OCI-LY3 (cell line): Measurements from ENCODE around the gene PELO.

Source experiments
- H2AFZ ChIP-seq: fragments of 200-600, 300-600 bp; shearing (Covaris generic); 2 replicates; pipeline ENCODE4 v1.6.0; 2014; ENCODE audit warnings: antibody characterized with exemption, low read depth, low read length
- H3K27ac ChIP-seq: fragments of 200-600, 300-600 bp; sonication (generic); 2 replicates; pipeline ENCODE4 v1.5.1; 2014; ENCODE audit warnings: mild to moderate bottlenecking, low read length, moderate library complexity, mixed read lengths
- H3K27me3 ChIP-seq: fragments of 200-600, 300-600 bp; sonication (generic); 2 replicates; pipeline ENCODE4 v1.6.1; 2014; ENCODE audit warnings: low read depth, low read length, mixed read lengths
- H3K36me3 ChIP-seq: fragments of 200-600, 300-600 bp; sonication (generic); replicated peaks from 2 replicates; pipeline ENCODE3; 2014; ENCODE audit warnings: low read depth, low read length, mixed read lengths
- H3K4me1 ChIP-seq: fragments of 300-600, 200-600 bp; sonication (generic); 2 replicates; pipeline ENCODE4 v1.6.1; 2014; ENCODE audit warnings: low read length, mixed read lengths
- H3K4me2 ChIP-seq: fragments of 200-600, 300-600 bp; sonication (generic); 2 replicates; pipeline ENCODE4 v1.6.1; 2014; ENCODE audit warnings: low read length, mixed read lengths
- H3K4me3 ChIP-seq: fragments of 300-600, 200-600 bp; sonication (generic); 2 replicates; pipeline ENCODE4 v1.5.1; 2014; ENCODE audit warnings: antibody characterized with exemption, mild to moderate bottlenecking, low read length, moderate library complexity
- H3K79me2 ChIP-seq: fragments of 300-600, 200-600 bp; shearing (Covaris generic); 2 replicates; pipeline ENCODE4 v1.6.1; 2014; ENCODE audit warnings: mild to moderate bottlenecking, low read length, mixed read lengths
- H3K9ac ChIP-seq: fragments of 300-600, 200-600 bp; shearing (Covaris generic); 2 replicates; pipeline ENCODE4 v1.6.0; 2014; ENCODE audit warnings: mild to moderate bottlenecking, low read length, moderate library complexity
- H3K9me3 ChIP-seq: fragments of 200-600, 300-600 bp; shearing (Covaris generic); 2 replicates; pipeline ENCODE4 v1.6.1; 2014; ENCODE audit warnings: low read length, mixed read lengths; ENCODE audit not compliant: insufficient read depth
- H4K20me1 ChIP-seq: fragments of 200-600, 300-600 bp; sonication (generic); 2 replicates; pipeline ENCODE4 v1.6.1; 2016; ENCODE audit warnings: low read length, mixed read lengths; ENCODE audit not compliant: insufficient read depth
- CTCF ChIP-seq: fragments of 200-600, 300-600 bp; sonication (generic); IDR thresholded peaks from 2 replicates; pipeline ENCODE4 v1.5.1; 2014; ENCODE audit warnings: antibody characterized with exemption, low read length, low read depth
- EZH2phosphoT487 ChIP-seq: fragments of 200-600 bp; shearing (Covaris generic); IDR thresholded peaks from 2 replicates; pipeline ENCODE4 v1.6.1; 2018; ENCODE audit warnings: antibody characterized with exemption, mixed run types, low read depth

PELO gene

GRCh38 chr5:52834320-52834719 lies 46.6 kb downstream of the PELO start:
- no peak overlapping the region for H3K9ac ChIP-seq
- no peak overlapping the region for H2AFZ ChIP-seq
- H3K27ac ChIP-seq, result no peak overlapping the region
- H3K9me3 ChIP-seq, result no peaks in the 10 kb centered on the region
- no peaks in the 10 kb centered on the region for H3K79me2 ChIP-seq
- H4K20me1 ChIP-seq, result no peaks in the 10 kb centered on the region
- no peak overlapping the region for H3K4me2 ChIP-seq
- no peak overlapping the region for H3K4me3 ChIP-seq
- TF ChIP-seq CTCF (no peak), EZH2phosphoT487 (no peak)
- no peaks in the 10 kb centered on the region for H3K27me3 ChIP-seq
- H3K36me3 ChIP-seq, result no peaks in the 10 kb centered on the region
- peaks cover 16% of the 10 kb centered on the region for H3K4me1 ChIP-seq

- H3K9ac ChIP-seq, result no peak overlapping the region
- no peaks in the 10 kb centered on the region for H3K27me3 ChIP-seq
- H3K4me3 ChIP-seq, result no peak overlapping the region
- no peaks in the 10 kb centered on the region for H3K9me3 ChIP-seq
- H3K4me2 ChIP-seq, result no peak overlapping the region
- no peak overlapping the region for H2AFZ ChIP-seq
- no peak overlapping the region for H3K27ac ChIP-seq
- no peak for TF ChIP-seq CTCF
- no peak for TF ChIP-seq EZH2phosphoT487
- H3K36me3 ChIP-seq, result no peaks in the 10 kb centered on the region
- H3K79me2 ChIP-seq, result no peaks in the 10 kb centered on the region
- H3K4me1 ChIP-seq, result peaks cover 15% of the 10 kb centered on the region
- H4K20me1 ChIP-seq, result no peaks in the 10 kb centered on the region
Observed at GRCh38 chr5:52837068-52837467, 49.4 kb downstream of the PELO start.
